ENCODE data around the gene SP2. TPM values are rescaled to one million over a fixed set of nuclear protein-coding genes. Genes with fewer than 3 reads are reported as not detected.

The SP2 gene
- total RNA-seq, 1 donor from 2014 or later, result 18.6 TPM

DNA sequence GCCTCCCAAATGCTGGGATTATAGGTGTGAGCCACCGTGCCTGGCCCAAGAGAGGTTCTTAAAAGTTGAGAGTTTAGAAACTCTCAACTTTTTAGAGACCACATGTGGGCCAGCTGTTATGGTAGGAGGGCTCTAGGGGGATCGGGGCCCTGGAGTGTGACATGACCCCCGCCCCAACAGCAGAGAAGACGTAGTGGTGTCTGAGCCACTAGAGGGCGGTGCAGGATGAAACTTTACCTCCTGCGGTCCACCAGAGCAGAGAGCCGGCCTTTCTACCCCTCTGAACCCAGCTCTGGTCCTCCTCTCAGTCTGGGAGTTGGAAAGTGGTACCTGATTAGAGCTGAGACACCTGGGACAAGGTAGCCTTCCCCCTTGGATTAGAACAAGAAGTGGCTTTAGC lies 82.3 kb downstream of the SP2 start:
- Mint-ChIP-seq H3K27ac (no peak overlapping the region), H3K27me3 (peaks cover 5% of the 10 kb centered on the region), H3K4me3 (ENCODE audit: low read depth) (no peak overlapping the region), H3K36me3 (ENCODE audit: insufficient read depth) (peaks cover 33% of the 10 kb centered on the region), H3K9me3 (ENCODE audit: low read depth) (no peaks in the 10 kb centered on the region), H3K4me1 (ENCODE audit: low read depth) (peaks cover 31% of the 10 kb centered on the region)
- peak; percentile 62 for DNase-seq (ENCODE audit: low spot score, unreplicated experiment)
- TF ChIP-seq, protein P1, sequence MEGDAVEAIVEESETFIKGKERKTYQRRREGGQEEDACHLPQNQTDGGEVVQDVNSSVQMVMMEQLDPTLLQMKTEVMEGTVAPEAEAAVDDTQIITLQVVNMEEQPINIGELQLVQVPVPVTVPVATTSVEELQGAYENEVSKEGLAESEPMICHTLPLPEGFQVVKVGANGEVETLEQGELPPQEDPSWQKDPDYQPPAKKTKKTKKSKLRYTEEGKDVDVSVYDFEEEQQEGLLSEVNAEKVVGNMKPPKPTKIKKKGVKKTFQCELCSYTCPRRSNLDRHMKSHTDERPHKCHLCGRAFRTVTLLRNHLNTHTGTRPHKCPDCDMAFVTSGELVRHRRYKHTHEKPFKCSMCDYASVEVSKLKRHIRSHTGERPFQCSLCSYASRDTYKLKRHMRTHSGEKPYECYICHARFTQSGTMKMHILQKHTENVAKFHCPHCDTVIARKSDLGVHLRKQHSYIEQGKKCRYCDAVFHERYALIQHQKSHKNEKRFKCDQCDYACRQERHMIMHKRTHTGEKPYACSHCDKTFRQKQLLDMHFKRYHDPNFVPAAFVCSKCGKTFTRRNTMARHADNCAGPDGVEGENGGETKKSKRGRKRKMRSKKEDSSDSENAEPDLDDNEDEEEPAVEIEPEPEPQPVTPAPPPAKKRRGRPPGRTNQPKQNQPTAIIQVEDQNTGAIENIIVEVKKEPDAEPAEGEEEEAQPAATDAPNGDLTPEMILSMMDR (IDR thresholded peaks at IDR 0.05; ENCODE audit: unreplicated experiment), result peak; percentile 86

Other genes starting within 250 kb of the SP2 start
- 379 and 386 TPM in 2 replicates for gene KPNB1, start 246.3 kb upstream of the SP2 start, total RNA-seq
- gene TBKBP1, start 202.1 kb upstream of the SP2 start, total RNA-seq, result 21.7 and 23.2 TPM in 2 replicates
- not detected in 2 replicates for gene TBX21, start 163.0 kb upstream of the SP2 start, total RNA-seq
- gene OSBPL7, start 74.4 kb upstream of the SP2 start, total RNA-seq, result 20.5 and 26.2 TPM in 2 replicates
- gene MRPL10, start 64.7 kb upstream of the SP2 start, total RNA-seq, result 41.1 and 44.1 TPM in 2 replicates
- 1.3 and 1.7 TPM in 2 replicates for gene LRRC46, start 64.6 kb upstream of the SP2 start, total RNA-seq
- gene SCRN2, start 55.0 kb upstream of the SP2 start, total RNA-seq, result 58.6 and 59.0 TPM in 2 replicates
- 0.74 and 1.1 TPM in 2 replicates for gene SP6, start 45.1 kb upstream of the SP2 start, total RNA-seq
- gene PNPO, start 45.3 kb downstream of the SP2 start, total RNA-seq, result 11.9 and 12.2 TPM in 2 replicates
- 32.2 and 36.1 TPM in 2 replicates for gene PRR15L, start 61.6 kb downstream of the SP2 start, total RNA-seq
- 336 and 344 TPM in 2 replicates for gene CDK5RAP3, start 74.9 kb downstream of the SP2 start, total RNA-seq
- 0.64 TPM in 1 of 2 replicates, not detected in the other for gene COPZ2, start 141.6 kb downstream of the SP2 start, total RNA-seq
- gene NFE2L1, start 152.1 kb downstream of the SP2 start, total RNA-seq, result 123 and 124 TPM in 2 replicates
- 177 and 181 TPM in 2 replicates for gene CBX1, start 205.2 kb downstream of the SP2 start, total RNA-seq
- gene SNX11, start 211.5 kb downstream of the SP2 start, total RNA-seq, result 16.8 and 19.4 TPM in 2 replicates